GM12878 (cell line): ENCODE results near the gene MTFR1L. TPM values are rescaled to one million over a fixed set of nuclear protein-coding genes. Genes with fewer than 3 reads are reported as not detected.

ENCODE experiments used
- ATAC-seq: fragments of 200-7000 bp; cut with Tn5 transposase; 3 replicates; pipeline ENCODE4 v1.9.1; 2020; ENCODE audit warnings: mild to moderate bottlenecking, moderate library complexity
- BruUV-seq: library from RNA; stranded (reverse); fragments of 400-500 nt; replicated peaks from 2 replicates; lab custom pipeline; 2021; lab: Mats Ljungman, UMichigan
- CTCF ChIA-PET: fragments of 300-600 bp; sonication (Branson Sonifier 250); formaldehyde crosslinking; extraction: SDS; loops from one replicate; lab custom pipeline; 2021; ENCODE audit warnings: inconsistent platforms; lab: Yijun Ruan, JAX
- POLR2A ChIA-PET: fragments of 350-600 bp; formaldehyde crosslinking; extraction: SDS; loops from one replicate; lab custom pipeline; 2021; ENCODE audit warnings: inconsistent platforms; lab: Charles Lee
- RAD21 ChIA-PET: fragments of 300-600 bp; sonication (Branson Sonifier 250); formaldehyde crosslinking; loops from one replicate; lab custom pipeline; 2023; ENCODE audit warnings: antibody characterized with exemption; ENCODE audit not compliant: unreplicated experiment; lab: Charles Lee
- SMC1A ChIA-PET: fragments of 300-600 bp; sonication (Branson Sonifier 250); formaldehyde crosslinking; loops from one replicate; lab custom pipeline; 2023; ENCODE audit not compliant: unreplicated experiment, uncharacterized antibody; lab: Charles Lee
- DNase-seq: peaks from one replicate; pipeline ENCODE4 v3.0.0-alpha.2; 2011; ENCODE audit warnings: low read depth, low spot score
- FAIRE-seq: peaks from 3 replicates; lab custom pipeline; 2011; peaks lifted over from hg19 to GRCh38; lab: Jason Lieb, UNC
- H2AFZ ChIP-seq: 2 replicates; pipeline ENCODE4 v1.6.0; 2011; ENCODE audit warnings: low read depth, low read length, control low read depth; ENCODE audit not compliant: control insufficient read depth
- H3K27ac ChIP-seq: 2 replicates; pipeline ENCODE4 v1.5.1; 2011; ENCODE audit warnings: control low read depth; ENCODE audit not compliant: control insufficient read depth, insufficient read depth
- H3K27me3 ChIP-seq, 2 experiments: replicated peaks in 1 of 2; 2 replicates each; pipeline versions ENCODE4 v1.6.0 to v1.6.1; 2011; ENCODE audit warnings: low read length in 1 of 2; ENCODE audit not compliant: control insufficient read depth in 2 of 2, insufficient read depth in 2 of 2
- H3K36me3 ChIP-seq, 2 experiments: 2 replicates each; pipeline ENCODE4 v1.5.1; 2011; ENCODE audit warnings: low read length in 1 of 2; ENCODE audit not compliant: control insufficient read depth in 2 of 2, insufficient read depth in 2 of 2
- H3K4me1 ChIP-seq: 2 replicates; pipeline ENCODE4 v1.6.1; 2011; ENCODE audit warnings: mild to moderate bottlenecking, low read length, moderate library complexity, mixed read lengths; ENCODE audit not compliant: control insufficient read depth, insufficient read depth
- H3K4me2 ChIP-seq: 2 replicates; pipeline ENCODE4 v1.6.0; 2011; ENCODE audit warnings: control low read depth; ENCODE audit not compliant: control insufficient read depth, insufficient read depth
- H3K4me3 ChIP-seq: fragments of 200-600 bp; sonication (generic); 2 replicates; pipeline ENCODE4 v1.5.1; 2016
- H3K79me2 ChIP-seq: 2 replicates; pipeline ENCODE4 v1.6.0; 2011; ENCODE audit warnings: low read length; ENCODE audit not compliant: control insufficient read depth, insufficient read depth
- H3K9ac ChIP-seq: 2 replicates; pipeline ENCODE4 v1.8.0; 2011; ENCODE audit warnings: low read length, control low read depth, mixed read lengths; ENCODE audit not compliant: control insufficient read depth, insufficient read depth
- H3K9me3 ChIP-seq: replicated peaks from 3 replicates; pipeline ENCODE4 v1.5.1; 2011; ENCODE audit warnings: mild to moderate bottlenecking, low read length; ENCODE audit not compliant: control insufficient read depth, insufficient read depth
- H4K20me1 ChIP-seq: 2 replicates; pipeline ENCODE4 v1.6.0; 2011; ENCODE audit not compliant: control insufficient read depth, insufficient read depth
- KAT2A ChIP-seq: conservative IDR thresholded peaks from 2 replicates; pipeline ENCODE4 v1.6.1; 2011; ENCODE audit warnings: low read depth, low read length; ENCODE audit not compliant: control insufficient read depth
- POLR2AphosphoS5 ChIP-seq: IDR thresholded peaks from 2 replicates; pipeline ENCODE4 v1.6.1; 2011; ENCODE audit warnings: mild to moderate bottlenecking, low read length, inconsistent platforms
- ZNF207 ChIP-seq: fragments of 450-650 bp; IDR thresholded peaks from 2 replicates; pipeline ENCODE4 v1.6.1; 2014; ENCODE audit warnings: antibody characterized with exemption, mild to moderate bottlenecking, borderline replicate concordance
- ZNF24 ChIP-seq: fragments of 450-650 bp; IDR thresholded peaks from 2 replicates; pipeline ENCODE4 v1.6.1; 2017; ENCODE audit warnings: antibody characterized with exemption, mild to moderate bottlenecking
- WGBS: methylation state at CpG from one replicate; pipeline ENCODE4 v1.1.6; 2016; ENCODE audit warnings: low lambda C conversion rate; ENCODE audit not compliant: insufficient replicate concordance, insufficient coverage; ENCODE audit errors: missing lambda C conversion rate; 5-methylcytosine and 5-hydroxymethylcytosine counted together
- in situ Hi-C: fragments of 300-500 bp; cut with MboI; formaldehyde crosslinking; loops from 9 replicates; pipeline ENCODE4 v1.14.3; 2018; ENCODE audit warnings: mixed read lengths
- intact Hi-C: fragments of 100-400 bp; cut with micrococcal nuclease; formaldehyde crosslinking; loops from one replicate; pipeline ENCODE4 v1.14.2; 2022; ENCODE audit not compliant: unreplicated experiment
- polyA plus RNA-seq, 11 experiments: library from polyadenylated mRNA; depleted of rRNA in 4 of 11; unstranded in 6 of 11; stranded (reverse) in 5 of 11; fragments of >200 nt; fragmentation: Nextera tagmentation in 4 of 11; fragmentation: Illumina TruSeq in 1 of 11; extraction: Ambion mirVana in 4 of 11; extraction: Trizol in 1 of 11; gene quantifications; 1 replicate in 1 of 11; 2 replicates in 10 of 11; pipeline versions ENCODE4 v1.2.1 to v1.2.3, GENCODE V29; 2011 to 2016; ENCODE audit warnings: inconsistent platforms in 2 of 11, missing spikeins in 2 of 11, low read depth in 1 of 11
- total RNA-seq, 4 experiments: library from RNA; depleted of rRNA in 3 of 4; stranded (reverse); fragments of >200 nt in 3 of 4; fragmentation: Illumina TruSeq in 1 of 4; extraction: Trizol in 1 of 4; gene quantifications; 2 replicates each; pipeline versions ENCODE4 v1.2.1 to v1.2.3, GENCODE V29; 2013 to 2021
- TF ChIP-seq, protein P1 (sequence below): fragments of 450-650 bp; formaldehyde crosslinking; IDR thresholded peaks from 2 replicates; pipeline ENCODE4 v1.5.0; 2022; ENCODE audit warnings: mild to moderate bottlenecking, missing genetic modification characterization
- TF ChIP-seq, protein P2 (sequence below): fragments of 450-650 bp; IDR thresholded peaks from 2 replicates; pipeline ENCODE4 v1.6.1; 2018; ENCODE audit warnings: mild to moderate bottlenecking, low read depth, moderate library complexity; ENCODE audit not compliant: partially characterized antibody
- TF ChIP-seq, protein P3 (sequence below): fragments of 450-650 bp; IDR thresholded peaks from 2 replicates; pipeline ENCODE4 v1.6.1; 2016; ENCODE audit warnings: mild to moderate bottlenecking, moderate library complexity, borderline replicate concordance

MTFR1L gene
- total and polyA plus RNA-seq, 10 of the 15 experiments (the other 5 are each of a cell fraction or from before 2014, with no cell fraction given): 16.9 to 44.2 (median 30.3) TPM

DNA sequence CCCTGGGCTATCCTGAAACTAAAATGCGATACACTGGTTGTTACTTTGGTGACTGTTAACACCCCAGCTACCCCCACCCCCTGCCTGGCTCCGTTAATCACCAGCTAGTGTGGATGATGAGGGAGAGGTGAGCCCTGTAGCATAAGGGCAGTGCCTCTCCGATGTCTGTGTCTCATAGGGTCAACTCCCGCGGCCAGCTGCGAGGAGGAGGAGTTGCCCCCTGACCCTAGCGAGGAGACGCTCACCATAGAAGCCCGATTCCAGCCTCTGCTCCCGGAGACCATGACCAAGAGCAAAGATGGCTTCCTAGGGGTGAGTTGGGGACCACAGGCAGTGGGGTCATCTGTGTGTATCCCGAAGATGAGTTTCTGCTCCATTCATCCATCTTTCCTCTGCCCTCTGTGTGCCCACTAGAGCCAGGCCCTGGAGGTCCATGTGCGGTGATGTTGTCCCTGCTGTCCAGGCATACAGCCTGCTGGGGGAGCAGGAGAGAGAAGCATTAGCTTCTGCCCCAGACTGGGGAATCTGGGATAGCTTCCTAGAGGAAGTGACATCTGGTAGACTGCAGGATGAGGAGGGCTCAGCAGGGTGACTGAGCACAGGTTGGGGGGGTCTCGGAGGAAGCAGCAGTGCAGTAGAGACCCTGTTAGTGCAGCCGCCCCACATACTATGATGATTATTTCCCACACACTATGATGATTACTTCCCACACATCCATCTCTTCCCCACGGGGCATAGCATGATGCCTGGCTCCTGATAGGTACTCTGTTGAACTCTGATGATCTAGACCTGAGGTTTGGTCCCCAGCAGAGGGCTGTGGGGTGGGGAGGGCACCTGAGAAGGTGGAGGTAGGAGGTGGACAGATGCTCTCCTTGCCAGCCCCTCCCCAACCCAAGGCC lies 14.5 kb upstream of the MTFR1L start:
- RAD21 ChIA-PET: no interaction called here
- CTCF ChIA-PET: interaction anchor here (0.6 to 1.7 kb wide), 5 partner anchors 18 to 301 kb away, joined by 3 to 6 read pairs (median 4); no protein-coding TSS in a partner anchor
- DNase-seq (no peak), ATAC-seq (no peak), FAIRE-seq (no peak)
- POLR2A ChIA-PET: interaction anchor here (1.0 to 1.6 kb wide), 2 partner anchors 14 to 266 kb away, joined by 3 to 5 read pairs; partner anchors contain the start of gene MTFR1L
- SMC1A ChIA-PET: interaction anchor here (1.1 kb wide), 1 partner anchor 197 kb away, joined by 3 read pairs; no protein-coding TSS in a partner anchor
- Histone ChIP-seq H3K4me1 (peaks cover 40% of the 10 kb centered on the region), H3K9me3 (no peaks in the 10 kb centered on the region; the same call in 2 of the 3 replicates), H3K4me2 (peak overlapping the region; percentile 48), H3K4me3 (no peak overlapping the region), H3K9ac (no peak overlapping the region), H2AFZ (no peak overlapping the region), H3K27me3 (no peaks in the 10 kb centered on the region), H3K36me3 (no peaks in the 10 kb centered on the region), H3K79me2 (no peaks in the 10 kb centered on the region), H3K27ac (no peak overlapping the region), H4K20me1 (no peaks in the 10 kb centered on the region)
- no TSS peak for BruUV-seq
- in situ Hi-C loops (loop anchor here (25.0 kb wide), 1 partner anchor 393 kb away; the partner anchor contains the start of gene RHCE), intact Hi-C loops (loop anchor here (5.0 to 10.0 kb wide), 2 partner anchors 128 to 560 kb away; partner anchors contain the start of gene RSRP1)
- TF ChIP-seq ZNF24 (no peak), KAT2A (no peak), POLR2AphosphoS5 (no peak), ZNF207 (no peak)
- TF ChIP-seq, protein P1, sequence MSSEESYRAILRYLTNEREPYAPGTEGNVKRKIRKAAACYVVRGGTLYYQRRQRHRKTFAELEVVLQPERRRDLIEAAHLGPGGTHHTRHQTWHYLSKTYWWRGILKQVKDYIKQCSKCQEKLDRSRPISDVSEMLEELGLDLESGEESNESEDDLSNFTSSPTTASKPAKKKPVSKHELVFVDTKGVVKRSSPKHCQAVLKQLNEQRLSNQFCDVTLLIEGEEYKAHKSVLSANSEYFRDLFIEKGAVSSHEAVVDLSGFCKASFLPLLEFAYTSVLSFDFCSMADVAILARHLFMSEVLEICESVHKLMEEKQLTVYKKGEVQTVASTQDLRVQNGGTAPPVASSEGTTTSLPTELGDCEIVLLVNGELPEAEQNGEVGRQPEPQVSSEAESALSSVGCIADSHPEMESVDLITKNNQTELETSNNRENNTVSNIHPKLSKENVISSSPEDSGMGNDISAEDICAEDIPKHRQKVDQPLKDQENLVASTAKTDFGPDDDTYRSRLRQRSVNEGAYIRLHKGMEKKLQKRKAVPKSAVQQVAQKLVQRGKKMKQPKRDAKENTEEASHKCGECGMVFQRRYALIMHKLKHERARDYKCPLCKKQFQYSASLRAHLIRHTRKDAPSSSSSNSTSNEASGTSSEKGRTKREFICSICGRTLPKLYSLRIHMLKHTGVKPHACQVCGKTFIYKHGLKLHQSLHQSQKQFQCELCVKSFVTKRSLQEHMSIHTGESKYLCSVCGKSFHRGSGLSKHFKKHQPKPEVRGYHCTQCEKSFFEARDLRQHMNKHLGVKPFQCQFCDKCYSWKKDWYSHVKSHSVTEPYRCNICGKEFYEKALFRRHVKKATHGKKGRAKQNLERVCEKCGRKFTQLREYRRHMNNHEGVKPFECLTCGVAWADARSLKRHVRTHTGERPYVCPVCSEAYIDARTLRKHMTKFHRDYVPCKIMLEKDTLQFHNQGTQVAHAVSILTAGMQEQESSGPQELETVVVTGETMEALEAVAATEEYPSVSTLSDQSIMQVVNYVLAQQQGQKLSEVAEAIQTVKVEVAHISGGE (CRISPR knock-in tag): no peak
- TF ChIP-seq, protein P2, sequence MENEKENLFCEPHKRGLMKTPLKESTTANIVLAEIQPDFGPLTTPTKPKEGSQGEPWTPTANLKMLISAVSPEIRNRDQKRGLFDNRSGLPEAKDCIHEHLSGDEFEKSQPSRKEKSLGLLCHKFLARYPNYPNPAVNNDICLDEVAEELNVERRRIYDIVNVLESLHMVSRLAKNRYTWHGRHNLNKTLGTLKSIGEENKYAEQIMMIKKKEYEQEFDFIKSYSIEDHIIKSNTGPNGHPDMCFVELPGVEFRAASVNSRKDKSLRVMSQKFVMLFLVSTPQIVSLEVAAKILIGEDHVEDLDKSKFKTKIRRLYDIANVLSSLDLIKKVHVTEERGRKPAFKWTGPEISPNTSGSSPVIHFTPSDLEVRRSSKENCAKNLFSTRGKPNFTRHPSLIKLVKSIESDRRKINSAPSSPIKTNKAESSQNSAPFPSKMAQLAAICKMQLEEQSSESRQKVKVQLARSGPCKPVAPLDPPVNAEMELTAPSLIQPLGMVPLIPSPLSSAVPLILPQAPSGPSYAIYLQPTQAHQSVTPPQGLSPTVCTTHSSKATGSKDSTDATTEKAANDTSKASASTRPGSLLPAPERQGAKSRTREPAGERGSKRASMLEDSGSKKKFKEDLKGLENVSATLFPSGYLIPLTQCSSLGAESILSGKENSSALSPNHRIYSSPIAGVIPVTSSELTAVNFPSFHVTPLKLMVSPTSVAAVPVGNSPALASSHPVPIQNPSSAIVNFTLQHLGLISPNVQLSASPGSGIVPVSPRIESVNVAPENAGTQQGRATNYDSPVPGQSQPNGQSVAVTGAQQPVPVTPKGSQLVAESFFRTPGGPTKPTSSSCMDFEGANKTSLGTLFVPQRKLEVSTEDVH: no peak
- TF ChIP-seq, protein P3, sequence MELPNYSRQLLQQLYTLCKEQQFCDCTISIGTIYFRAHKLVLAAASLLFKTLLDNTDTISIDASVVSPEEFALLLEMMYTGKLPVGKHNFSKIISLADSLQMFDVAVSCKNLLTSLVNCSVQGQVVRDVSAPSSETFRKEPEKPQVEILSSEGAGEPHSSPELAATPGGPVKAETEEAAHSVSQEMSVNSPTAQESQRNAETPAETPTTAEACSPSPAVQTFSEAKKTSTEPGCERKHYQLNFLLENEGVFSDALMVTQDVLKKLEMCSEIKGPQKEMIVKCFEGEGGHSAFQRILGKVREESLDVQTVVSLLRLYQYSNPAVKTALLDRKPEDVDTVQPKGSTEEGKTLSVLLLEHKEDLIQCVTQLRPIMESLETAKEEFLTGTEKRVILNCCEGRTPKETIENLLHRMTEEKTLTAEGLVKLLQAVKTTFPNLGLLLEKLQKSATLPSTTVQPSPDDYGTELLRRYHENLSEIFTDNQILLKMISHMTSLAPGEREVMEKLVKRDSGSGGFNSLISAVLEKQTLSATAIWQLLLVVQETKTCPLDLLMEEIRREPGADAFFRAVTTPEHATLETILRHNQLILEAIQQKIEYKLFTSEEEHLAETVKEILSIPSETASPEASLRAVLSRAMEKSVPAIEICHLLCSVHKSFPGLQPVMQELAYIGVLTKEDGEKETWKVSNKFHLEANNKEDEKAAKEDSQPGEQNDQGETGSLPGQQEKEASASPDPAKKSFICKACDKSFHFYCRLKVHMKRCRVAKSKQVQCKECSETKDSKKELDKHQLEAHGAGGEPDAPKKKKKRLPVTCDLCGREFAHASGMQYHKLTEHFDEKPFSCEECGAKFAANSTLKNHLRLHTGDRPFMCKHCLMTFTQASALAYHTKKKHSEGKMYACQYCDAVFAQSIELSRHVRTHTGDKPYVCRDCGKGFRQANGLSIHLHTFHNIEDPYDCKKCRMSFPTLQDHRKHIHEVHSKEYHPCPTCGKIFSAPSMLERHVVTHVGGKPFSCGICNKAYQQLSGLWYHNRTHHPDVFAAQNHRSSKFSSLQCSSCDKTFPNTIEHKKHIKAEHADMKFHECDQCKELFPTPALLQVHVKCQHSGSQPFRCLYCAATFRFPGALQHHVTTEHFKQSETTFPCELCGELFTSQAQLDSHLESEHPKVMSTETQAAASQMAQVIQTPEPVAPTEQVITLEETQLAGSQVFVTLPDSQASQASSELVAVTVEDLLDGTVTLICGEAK: no peak
- WGBS: 81% methylated on average over 15 of the region's 15 CpGs
